Measurements from ENCODE around the gene NTNG2.

NTNG2 gene

DNA sequence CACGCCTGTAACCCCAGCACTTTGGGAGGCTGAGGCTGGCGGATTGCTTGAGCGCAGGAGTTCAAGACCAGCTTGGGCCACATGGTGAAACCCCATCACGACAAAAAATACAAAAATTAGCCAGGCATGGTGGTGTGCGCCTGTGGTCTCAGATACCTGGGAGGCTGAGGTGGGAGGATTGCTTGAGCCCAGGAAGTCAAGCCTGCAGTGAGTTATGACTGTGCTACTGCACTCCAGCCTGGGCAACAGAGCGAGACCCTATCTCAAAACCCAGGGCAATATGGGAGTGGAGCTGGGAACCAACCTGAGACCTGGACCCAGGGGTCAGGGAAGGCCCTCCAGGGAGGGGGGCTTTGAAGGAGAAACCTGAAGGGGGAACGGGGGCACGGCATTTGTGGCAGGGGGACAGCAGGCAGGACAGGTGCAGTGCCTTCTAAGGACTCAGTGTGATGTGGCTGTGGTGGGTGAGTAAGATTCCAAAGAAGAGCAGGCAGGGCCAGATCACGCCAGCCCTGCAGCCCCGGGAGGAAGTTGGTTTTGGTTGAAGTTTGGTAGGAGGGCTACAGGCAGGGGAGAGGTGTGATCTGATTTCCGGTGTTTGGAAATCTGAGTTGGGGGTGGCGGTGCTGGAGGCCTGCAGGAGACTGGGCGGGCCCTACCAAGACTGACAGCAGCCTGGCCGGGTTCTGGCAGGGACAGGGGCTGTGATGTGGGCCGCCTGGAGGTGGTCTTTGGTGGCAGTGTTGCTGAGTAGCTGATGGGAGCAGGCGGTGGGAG is 46.2 kb downstream of the NTNG2 start:
- DNase-seq, result no peak

DNA sequence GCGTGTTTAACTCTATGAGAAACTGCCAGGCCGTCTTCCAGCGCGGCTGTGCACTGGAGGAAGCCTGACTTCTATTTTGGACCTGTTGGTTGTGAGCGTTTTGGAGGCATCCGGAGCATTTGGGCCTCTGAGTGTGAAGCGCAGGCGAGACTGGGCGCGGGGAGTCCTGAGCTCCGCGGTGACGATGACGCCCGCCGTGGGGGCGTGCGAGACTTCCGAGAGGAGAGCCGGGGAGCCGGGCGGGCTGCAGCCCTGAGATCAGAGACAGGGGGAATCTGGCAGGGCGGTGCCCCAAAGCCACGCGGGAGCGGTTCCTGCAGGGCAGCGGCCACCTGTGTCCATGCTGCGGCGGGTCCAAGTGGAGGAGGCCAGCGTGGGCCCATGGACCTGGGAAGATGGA is 47.4 kb downstream of the NTNG2 start:
- no peak for DNase-seq

DNA sequence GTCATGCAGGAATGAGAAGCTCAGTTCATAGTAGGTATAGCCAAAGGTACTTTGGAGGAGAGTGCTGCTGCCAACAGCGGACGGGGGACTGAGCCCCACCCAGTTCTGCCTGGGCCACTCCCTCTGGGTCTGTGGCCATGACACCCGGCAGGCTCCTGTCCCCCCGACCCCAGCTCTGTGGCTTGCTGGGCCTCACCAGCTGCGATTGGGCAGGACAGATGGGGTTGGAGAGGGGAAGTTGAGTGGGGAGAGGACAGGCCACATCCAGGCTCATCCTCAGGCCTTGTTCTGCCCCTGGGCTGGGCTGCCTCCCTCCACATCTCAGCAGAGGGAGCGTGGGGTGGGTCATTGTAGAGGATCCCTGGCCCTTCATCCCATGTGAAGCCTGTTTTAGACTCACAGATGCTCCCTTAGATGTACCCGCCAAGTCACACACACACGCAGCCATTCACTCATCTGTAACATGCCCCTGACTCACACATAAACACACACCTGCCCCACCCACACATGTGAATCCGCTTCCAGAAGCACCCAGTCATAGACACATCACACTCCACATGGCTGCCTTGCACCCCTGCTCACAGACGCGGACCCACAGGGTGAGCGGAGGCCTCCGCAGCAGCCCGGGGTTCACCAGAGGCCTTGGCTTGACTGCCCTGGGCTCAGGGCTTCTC is 48.8 kb downstream of the NTNG2 start:
- no peak for DNase-seq

DNA sequence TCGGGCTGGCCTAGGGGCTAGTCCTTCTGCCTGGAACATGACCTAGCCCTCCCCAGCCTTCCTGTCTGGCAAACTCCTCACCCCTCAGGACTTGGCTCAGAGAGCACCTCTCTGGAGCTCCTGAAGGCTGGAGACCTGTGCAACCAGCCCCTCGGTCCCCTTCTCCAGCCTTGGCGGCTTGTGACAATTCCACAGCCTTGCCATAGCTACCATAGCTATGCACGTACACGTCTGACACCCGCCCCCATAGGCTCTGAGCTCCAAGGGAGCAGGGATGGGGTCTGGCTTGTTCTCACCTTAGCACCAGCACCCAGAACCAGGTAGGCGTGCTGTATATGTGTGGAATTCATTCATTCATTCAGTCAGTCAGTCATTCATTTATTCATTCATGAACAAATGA is 49.7 kb downstream of the NTNG2 start:
- DNase-seq, result no peak

DNA sequence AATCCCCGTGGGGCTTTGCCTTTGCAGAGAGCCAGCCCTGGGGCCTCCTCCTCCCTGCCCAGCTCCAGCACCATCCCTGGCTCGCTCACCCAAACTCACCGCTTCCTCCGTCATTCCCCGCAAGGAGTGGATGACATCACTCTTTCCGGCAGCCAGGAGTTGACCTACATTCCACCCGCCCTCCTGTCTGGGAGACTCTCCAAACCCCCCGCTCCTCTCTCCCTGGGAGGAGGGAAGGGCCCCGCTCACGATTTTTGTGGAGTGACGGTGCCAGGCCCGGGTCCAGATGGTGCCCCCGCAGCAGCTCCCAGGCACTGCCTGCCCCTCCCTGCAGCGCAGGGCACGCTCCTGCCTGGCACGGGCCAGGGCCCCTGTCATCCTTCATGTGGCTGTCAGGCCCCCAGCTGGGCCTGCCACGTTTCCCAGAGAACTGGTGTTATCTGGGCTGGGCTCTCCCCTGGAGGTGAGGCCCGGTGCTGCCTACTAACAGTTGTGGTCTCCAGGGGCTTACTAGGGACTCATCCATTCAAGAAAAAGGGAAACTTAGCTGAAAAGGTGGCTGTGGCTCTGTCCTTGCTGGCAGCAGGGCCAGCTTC is 52.3 kb downstream of the NTNG2 start:
- peak; percentile 96 for DNase-seq

DNA sequence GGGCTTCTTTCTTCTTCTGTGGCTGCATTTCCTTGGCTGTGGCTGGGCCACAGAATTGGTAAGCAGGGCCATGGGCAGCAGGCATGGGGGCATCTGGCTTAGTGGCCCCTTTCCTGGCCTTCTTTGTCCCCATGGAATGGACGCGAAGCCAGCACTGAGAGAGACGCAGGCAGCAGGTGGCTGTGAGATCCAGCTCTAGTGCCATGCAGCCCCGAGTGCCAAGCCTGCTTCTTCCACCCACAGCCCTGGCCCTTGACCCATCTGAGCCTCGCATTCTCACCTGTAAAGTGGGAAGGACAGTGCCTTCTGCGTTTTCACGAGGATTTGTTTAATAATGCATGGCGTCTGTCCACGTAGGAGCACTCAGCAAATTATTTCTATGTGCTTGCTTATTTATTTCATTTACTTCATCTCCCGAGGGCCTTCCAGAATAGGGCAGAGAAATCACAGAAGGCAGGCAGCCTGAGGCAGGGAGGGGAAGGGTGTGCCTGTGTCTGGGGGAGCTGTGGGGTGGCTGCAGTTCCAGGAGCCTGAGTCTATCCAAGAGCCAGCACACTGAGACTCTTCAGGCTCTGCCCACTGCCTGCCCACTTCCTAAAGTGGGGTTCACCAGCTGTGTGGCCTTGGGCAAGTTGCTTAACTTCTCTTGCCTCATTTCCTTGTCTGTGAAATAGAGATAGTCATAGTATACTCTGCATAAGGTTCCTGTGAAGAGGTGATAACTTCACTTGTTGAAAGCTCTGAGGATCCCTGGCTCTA is 55.2 kb downstream of the NTNG2 start:
- no peak for DNase-seq

DNA sequence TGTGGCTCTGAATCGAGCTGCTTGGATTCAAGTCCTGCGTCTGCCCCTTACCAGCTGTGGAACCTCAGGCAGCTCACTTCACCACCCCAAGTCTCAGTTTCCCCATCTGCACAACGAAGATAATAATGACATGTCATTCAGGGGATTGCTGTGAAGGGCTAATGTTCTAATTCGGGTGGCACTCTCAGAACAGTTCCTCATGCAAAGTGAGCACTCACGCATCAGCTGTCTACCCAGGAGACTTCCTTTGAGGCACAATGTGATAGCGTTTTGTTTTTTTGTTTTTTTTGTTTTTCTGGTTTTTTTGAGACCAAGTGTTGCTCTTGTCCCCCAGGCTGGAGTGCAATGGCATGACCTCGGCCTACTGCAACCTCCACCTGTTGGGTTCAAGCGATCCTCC is 56.4 kb downstream of the NTNG2 start:
- DNase-seq, result no peak

DNA sequence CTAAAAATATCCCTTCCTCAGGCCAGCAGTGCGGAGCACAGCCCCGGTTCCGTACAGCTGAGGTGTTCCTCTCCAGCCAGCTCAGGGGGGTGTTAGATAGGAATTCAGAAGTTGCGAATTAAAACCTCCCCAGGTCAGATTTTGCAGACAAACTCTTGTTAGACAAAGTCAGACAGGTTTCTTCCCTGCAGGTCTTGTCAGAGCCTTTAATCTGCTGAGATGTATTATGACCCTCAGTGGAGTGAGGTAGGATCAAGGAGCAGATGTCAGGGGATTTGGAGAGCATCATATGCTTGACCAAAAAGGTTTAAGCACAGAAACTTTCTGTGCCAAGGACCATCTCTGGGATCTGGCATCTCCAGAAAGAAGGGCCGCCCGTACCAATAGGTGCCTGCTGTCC is 60.1 kb downstream of the NTNG2 start:
- no peak for DNase-seq

DNA sequence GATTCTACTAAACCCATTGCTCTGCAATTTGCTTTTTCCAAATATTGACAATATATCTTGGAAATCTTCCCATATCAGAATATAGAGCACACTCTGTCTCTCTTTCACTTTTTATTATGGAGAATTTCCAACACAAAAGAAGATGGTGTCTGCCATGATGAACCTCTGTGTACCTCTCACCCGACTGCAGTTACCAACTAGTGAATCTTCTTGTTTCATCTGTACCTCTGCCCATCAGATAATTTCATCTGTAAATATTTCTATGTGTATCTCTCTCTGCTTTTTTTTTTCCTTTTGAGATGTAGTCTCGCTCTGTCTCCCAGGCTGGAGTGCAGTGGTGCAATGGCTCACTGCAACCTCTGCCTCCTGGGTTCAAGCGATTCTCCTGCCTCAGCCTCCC is 62.8 kb downstream of the NTNG2 start:
- no peak for DNase-seq

DNA sequence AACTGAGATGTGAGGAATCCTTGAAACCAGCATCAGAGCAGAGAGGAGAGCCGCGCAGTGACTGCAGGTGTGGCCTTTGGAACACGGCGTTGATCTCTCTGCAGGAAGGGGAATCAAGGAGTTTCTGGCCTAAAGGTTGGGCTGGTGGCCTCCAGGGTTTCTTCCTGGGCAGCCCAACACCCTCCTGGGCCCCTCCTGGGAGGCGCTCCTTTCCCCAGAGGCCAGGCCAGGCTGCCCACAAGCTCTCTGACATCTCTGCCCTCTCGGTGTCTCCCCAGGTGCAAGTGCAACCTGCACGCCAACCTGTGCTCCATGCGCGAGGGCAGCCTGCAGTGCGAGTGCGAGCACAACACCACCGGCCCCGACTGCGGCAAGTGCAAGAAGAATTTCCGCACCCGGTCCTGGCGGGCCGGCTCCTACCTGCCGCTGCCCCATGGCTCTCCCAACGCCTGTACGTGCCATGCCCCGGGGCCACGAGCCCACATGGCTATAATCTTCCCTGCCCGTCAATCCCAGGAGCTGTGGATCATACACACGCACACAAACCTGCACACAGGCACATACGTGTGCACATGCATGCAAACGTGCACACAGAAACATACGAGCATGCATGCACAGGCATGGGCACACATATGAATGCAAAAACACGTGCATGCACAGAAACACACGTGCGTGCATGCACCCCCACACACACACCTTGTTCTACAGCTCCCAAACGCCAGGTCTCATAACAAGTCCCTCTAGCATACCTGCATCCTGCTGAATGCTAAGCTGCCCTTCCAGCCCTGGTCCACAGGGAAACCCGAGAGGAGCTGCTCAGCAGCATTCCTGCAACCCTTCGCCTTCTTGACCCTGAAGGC is 64.9 kb downstream of the NTNG2 start:
- DNase-seq, result no peak

DNA sequence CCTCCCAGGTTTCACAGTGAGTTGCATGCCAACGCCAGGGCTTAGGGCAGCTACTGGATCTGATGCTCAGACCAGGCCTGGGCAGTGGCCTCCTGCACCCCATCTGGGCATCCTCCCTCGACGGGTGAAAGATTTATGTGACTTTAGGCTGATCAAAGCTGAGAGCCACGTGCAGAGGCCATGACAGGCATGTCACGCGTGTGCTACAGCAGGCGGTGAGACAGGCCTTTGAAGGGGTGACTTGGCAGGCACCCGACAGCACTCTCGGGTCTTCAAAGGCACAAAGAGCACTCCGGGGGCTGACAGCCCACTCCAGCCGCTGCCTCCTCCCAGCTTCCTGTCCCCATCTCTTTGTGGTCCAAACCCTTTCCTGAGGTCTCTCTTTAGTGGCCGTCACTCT is 66.2 kb downstream of the NTNG2 start:
- DNase-seq, result no peak

DNA sequence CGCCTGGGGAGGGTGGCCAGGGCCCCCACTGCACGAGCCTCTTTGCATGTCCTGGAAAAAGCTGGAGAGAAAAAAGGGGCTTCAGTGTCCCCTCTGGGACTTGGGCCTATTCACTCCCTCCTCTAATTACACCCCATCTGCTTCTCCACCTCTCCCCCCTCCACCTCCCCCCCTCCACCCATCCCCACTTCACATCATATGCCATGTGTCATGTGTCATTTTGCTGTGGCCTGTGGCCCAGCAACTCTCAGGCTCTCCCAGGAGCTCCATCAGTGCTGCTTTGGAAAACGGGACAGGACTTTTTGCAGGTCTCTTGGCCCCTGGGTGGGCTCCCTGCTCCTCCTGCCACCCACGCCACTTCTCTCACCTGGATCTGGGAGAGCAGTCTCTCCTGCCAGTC is 68.7 kb downstream of the NTNG2 start:
- DNase-seq, result no peak

DNA sequence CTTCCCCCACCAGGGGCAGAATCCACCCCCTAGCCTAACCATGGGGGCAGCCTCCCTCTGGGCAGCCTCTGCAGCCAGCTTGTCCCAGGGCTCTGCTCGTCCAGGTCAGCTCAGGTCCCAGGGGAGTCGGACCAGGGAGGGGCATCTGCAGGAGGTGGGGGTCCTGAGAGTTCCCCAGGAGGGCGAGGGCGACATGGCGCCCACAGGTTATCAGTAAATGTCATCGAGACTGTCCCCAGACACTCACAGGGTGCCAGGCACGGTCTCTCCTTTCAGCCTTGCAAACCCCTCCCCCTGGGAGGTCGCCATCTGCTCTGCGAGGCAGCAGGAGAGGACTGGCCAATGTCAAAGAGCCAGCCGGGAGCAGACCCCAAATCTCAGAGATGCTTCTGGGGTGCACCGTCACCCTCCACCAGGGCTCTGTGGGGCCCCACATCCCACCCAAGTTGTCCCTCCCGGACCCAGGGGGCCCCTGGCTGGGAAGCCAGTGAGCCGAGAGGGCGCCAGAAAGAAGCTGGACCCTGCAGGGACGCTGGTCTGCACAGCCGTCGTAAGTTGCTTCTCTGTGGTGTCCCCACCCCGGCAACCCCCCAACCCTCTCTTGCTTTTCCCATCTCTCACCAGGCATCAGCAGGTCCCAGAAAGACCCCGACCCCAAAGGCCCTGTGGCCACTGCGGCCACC is 69.3 kb downstream of the NTNG2 start:
- no peak for DNase-seq

DNA sequence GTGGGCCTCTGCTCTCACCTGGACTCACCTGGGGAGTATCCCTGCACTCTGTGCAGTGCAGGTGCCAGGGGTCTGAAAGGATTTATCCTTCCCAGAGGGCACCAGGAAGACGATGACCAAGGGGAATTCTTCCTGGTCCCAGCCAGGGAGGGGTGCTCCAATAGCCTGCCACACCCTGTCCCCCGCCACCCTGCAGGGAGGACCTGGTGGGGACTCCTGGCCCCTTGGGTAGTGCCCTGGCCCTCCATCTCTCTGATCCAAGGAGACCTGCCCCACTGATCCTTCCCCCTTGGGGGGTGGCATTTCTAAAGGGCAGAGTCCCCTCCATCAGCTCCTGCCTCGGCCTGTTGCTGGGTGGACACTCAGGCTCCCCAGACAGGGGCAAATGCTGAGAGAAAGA is 70.7 kb downstream of the NTNG2 start:
- no peak for DNase-seq

DNA sequence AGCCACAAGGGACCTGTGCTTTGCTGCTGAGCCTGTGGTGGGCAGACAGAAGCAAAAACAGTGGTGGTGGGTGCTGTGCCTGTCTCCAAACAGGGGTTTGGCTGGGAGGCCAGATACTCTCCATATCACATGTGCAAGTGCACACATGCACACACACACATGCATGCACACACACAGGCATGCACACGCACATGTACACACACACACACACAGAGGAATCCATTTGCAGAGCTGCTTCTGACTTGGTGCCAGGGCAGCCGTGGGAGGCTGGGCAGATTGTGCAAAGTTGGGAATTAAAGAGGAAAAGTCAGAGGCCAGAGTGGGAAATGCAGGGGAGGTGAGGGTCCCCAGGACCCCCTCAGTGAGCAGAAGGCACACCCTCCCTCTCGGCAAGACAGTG is 71.3 kb downstream of the NTNG2 start:
- DNase-seq, result no peak

DNA sequence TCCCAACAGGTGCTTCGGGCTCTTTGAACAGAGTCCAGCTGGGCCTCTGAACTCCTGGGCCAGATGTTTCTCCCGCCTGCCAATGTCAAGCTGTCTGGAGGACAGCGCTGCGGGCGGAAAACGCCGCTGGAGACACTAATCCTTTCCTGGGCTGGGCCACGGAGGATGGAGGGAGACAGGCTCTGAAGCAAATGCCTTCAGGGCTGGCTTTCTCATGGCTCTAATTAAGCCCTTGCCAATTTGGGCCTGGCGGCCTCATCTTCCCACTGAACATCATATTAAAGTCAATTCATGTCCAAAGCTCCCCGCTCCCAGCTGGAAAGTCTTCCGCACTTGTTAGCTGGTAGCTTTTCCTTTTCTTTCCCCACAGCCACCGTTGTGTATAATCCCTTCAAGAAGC is 72.7 kb downstream of the NTNG2 start:
- no peak for DNase-seq

DNA sequence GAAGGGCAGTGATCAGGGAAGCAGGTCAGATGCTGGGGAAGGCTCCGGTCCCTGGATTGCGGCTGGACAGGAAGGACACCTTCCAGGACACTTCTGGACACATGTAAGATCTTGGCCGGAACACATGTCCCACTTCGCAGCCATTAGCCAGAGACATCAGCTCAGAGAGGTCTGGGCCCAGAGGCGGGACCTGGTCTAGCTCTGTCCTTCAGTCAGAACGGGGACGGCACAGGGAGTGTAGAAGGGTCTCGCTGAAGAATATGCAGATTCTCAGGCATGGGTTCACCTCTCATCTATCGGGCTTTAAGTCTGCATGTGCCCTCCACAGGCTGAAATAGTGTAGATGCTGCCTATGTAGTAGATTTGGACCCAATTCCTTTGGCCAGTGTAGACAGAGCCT is 73.3 kb downstream of the NTNG2 start:
- DNase-seq, result no peak

DNA sequence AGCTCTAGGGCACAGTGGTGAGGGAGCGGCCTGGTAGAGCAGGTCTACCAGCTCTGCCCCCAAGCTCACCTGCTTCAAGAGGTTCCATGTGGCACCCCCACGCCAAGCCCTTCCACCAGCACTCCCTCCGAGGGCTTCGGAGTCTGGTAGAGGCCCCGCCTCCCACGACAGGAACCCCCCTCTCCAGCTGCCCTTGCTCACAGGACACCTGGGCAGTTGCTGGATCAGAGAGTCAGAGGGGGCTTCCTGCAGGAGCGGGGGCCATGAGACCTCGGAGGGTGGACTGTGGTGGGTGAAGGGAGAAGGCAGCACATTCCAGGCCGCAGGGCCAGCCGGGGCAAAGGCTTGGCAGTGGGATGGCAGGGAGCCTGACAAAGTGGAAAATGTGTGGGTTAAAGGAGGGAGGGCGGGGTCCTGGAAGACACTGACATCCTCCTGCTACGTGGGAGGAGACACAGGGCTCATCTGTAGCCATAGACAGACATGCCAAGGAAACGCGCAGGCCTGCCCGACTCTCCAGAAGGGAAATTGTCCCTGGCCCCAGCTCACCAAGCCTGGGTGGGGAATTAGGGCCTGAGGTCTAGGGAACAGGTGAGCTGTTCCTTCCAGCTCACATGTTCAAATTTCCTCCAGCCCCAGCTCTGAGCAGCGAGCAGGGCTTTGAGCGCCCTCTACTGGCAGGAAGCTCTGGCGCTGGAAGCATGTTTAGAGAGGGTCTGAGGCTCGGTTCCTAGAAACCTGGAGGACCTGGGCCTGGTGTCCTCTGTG is 74.2 kb downstream of the NTNG2 start:
- DNase-seq, result peak; percentile 90

DNA sequence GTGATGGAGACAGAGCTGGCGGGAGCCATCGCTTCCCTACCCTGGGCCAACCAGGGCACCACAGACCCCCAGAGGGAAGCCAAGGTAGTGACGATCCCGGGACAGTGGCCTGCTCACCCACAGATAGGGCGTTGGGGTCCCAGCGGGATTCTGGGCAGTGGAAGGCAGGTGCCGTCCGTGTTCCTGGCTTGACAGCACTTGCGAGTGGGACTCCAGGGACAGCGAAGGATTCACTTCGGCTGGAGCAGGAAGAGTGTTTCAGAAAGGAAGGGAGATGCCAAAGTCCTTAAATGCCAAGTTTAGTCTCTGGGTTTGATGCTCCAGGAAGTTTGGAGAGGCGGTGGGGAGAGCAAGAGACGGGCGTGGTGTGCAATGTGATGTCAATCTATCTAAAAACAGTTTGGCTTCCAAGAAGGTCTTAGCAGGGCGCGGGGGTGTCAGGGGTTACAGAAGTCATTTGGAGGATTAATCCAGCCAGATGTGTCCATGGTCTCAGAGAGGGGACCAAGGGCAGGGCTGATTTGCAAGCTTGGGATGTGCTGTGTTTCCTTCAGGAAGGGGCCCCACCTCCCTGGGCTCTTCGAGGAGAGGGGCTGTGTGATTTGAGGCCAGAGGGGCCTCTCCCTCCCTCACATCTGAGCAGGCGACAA is 74.9 kb downstream of the NTNG2 start:
- DNase-seq, result no peak

DNA sequence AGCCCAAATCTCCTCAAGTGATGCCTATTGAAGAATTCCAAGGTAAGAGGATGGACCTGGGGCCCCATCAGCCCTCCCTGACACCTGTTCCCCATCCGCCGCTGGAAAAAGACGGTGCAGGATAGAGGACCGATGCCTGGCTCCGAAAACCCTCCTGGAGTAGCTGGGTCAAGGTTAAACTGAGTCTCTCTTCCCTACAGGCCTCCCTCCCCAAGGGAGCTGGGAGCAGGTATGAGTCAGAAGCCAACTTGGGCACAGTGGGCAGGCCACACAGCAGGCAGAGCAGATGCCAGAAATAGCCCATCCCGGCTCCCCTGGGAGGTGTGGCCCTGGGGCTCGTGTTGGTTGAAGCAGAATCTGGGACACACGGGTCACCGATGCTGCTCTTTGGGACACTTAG is 75.6 kb downstream of the NTNG2 start:
- no peak for DNase-seq

All from islet precursor cell (in vitro differentiated cells).